HUES64 (cell line): ENCODE measurements around the gene SLC25A30.
"Not testable (repeated sequence)": the region's sequence is repeated elsewhere in the genome, so short reads cannot be mapped to it uniquely, and the experiment has no call there.

Source experiments
- H3K27ac ChIP-seq: 2 replicates; pipeline ENCODE4 v1.7.0; 2013; ENCODE audit warnings: low read depth, low read length, inconsistent platforms
- H3K27me3 ChIP-seq: 2 replicates; pipeline ENCODE4 v1.6.1; 2013; ENCODE audit warnings: mild to moderate bottlenecking, low read length; ENCODE audit not compliant: insufficient read depth
- H3K36me3 ChIP-seq: 2 replicates; pipeline ENCODE4 v1.6.1; 2013; ENCODE audit warnings: mild to moderate bottlenecking, low read length; ENCODE audit not compliant: insufficient read depth
- H3K4me1 ChIP-seq: 2 replicates; pipeline ENCODE4 v1.6.1; 2013; ENCODE audit warnings: mild to moderate bottlenecking, low read length, moderate library complexity; ENCODE audit not compliant: insufficient read depth
- H3K4me3 ChIP-seq: 2 replicates; pipeline ENCODE4 v1.5.1; 2013; ENCODE audit warnings: mild to moderate bottlenecking, low read length, moderate library complexity
- H3K9ac ChIP-seq: 2 replicates; pipeline ENCODE4 v1.6.1; 2013; ENCODE audit warnings: mild to moderate bottlenecking, low read depth, low read length
- H3K9me3 ChIP-seq: 2 replicates; pipeline ENCODE4 v1.6.1; 2013; ENCODE audit warnings: low read depth, low read length; ENCODE audit not compliant: insufficient read depth
- WGBS: fragments of 150-250, 120-280 bp; methylation state at CpG from one replicate; pipeline ENCODE4 v1.1.7; 2013; ENCODE audit warnings: missing lambda C conversion rate; 5-methylcytosine and 5-hydroxymethylcytosine counted together

SLC25A30 gene

GRCh38 chr13:45426056-45426841 lies 8.1 kb upstream of the SLC25A30 start:
- H3K36me3 ChIP-seq, H3K27ac ChIP-seq, H3K9ac ChIP-seq, H3K9me3 ChIP-seq, H3K4me3 ChIP-seq, H3K4me1 ChIP-seq, H3K27me3 ChIP-seq: not testable (repeated sequence)
- 88% methylated on average over 16 of the region's 16 CpGs for WGBS

- Histone ChIP-seq H3K9me3 (no peaks in the 10 kb centered on the region), H3K4me1 (no peaks in the 10 kb centered on the region), H3K36me3 (no peaks in the 10 kb centered on the region), H3K9ac (no peak overlapping the region), H3K27me3 (no peaks in the 10 kb centered on the region), H3K4me3 (no peak overlapping the region), H3K27ac (no peak overlapping the region)
- 82% methylated on average over 3 of the region's 3 CpGs for WGBS
Observed at GRCh38 chr13:45422731-45423292, 4.6 kb upstream of the SLC25A30 start.

- Histone ChIP-seq H3K9ac (no peak overlapping the region), H3K27me3 (peaks cover 15% of the 10 kb centered on the region), H3K36me3 (no peaks in the 10 kb centered on the region), H3K27ac (no peak overlapping the region), H3K4me3 (no peak overlapping the region), H3K9me3 (no peaks in the 10 kb centered on the region), H3K4me1 (no peaks in the 10 kb centered on the region)
- 88% methylated on average over 1 of the region's 1 CpG for WGBS
Observed at GRCh38 chr13:45419945-45420344, 1.8 kb upstream of the SLC25A30 start.

- not testable (repeated sequence) for H3K4me3 ChIP-seq, H3K9ac ChIP-seq, H3K9me3 ChIP-seq, H3K4me1 ChIP-seq, H3K36me3 ChIP-seq, H3K27ac ChIP-seq
- H3K27me3 ChIP-seq: peaks cover 15% of the 10 kb centered on the region
- 97% methylated on average over 16 of the region's 16 CpGs for WGBS
Observed at GRCh38 chr13:45419389-45419788, 1.2 kb upstream of the SLC25A30 start.

GRCh38 chr13:45416516-45417128 lies 1.6 kb downstream of the SLC25A30 start:
- Histone ChIP-seq H3K27ac (no peak overlapping the region), H3K4me1 (no peaks in the 10 kb centered on the region), H3K9ac (no peak overlapping the region), H3K4me3 (peak overlapping the region; percentile 90; the same call in 1 of the 2 replicates), H3K27me3 (peaks cover 15% of the 10 kb centered on the region), H3K36me3 (no peaks in the 10 kb centered on the region), H3K9me3 (no peaks in the 10 kb centered on the region)
- WGBS: 96% methylated on average over 10 of the region's 10 CpGs

GRCh38 chr13:45415112-45415511 lies 3.1 kb downstream of the SLC25A30 start:
- no peak overlapping the region for H3K9ac ChIP-seq
- peaks cover under 1% of the 10 kb centered on the region; the same call in 1 of the 2 replicates for H3K36me3 ChIP-seq
- H3K4me1 ChIP-seq: no peaks in the 10 kb centered on the region
- 87% methylated on average over 1 of the region's 1 CpG for WGBS
- no peaks in the 10 kb centered on the region for H3K9me3 ChIP-seq
- peaks cover 15% of the 10 kb centered on the region for H3K27me3 ChIP-seq
- no peak overlapping the region for H3K27ac ChIP-seq
- H3K4me3 ChIP-seq: no peak overlapping the region

- H3K9me3 ChIP-seq: no peaks in the 10 kb centered on the region
- peaks cover 15% of the 10 kb centered on the region for H3K27me3 ChIP-seq
- no peak overlapping the region for H3K9ac ChIP-seq
- H3K36me3 ChIP-seq: peaks cover 6% of the 10 kb centered on the region; the same call in 1 of the 2 replicates
- no peak overlapping the region for H3K4me3 ChIP-seq
- 98% methylated on average over 4 of the region's 4 CpGs for WGBS
- no peaks in the 10 kb centered on the region for H3K4me1 ChIP-seq
- no peak overlapping the region for H3K27ac ChIP-seq
Observed at GRCh38 chr13:45413826-45414307, 4.3 kb downstream of the SLC25A30 start.

GRCh38 chr13:45412274-45413049 lies 5.7 kb downstream of the SLC25A30 start:
- WGBS: 93% methylated on average over 4 of the region's 4 CpGs
- Histone ChIP-seq H3K4me3 (no peak overlapping the region), H3K9ac (no peak overlapping the region), H3K4me1 (no peaks in the 10 kb centered on the region), H3K36me3 (peaks cover 19% of the 10 kb centered on the region; the same call in 1 of the 2 replicates), H3K27me3 (peaks cover 12% of the 10 kb centered on the region), H3K9me3 (no peaks in the 10 kb centered on the region), H3K27ac (no peak overlapping the region)

- WGBS: 94% methylated on average over 3 of the region's 4 CpGs
- H3K9me3 ChIP-seq: no peaks in the 10 kb centered on the region
- no peak overlapping the region for H3K4me3 ChIP-seq
- peaks cover 3% of the 10 kb centered on the region for H3K27me3 ChIP-seq
- peaks cover 22% of the 10 kb centered on the region; the same call in 1 of the 2 replicates for H3K36me3 ChIP-seq
- no peaks in the 10 kb centered on the region for H3K4me1 ChIP-seq
- H3K27ac ChIP-seq: no peak overlapping the region
- H3K9ac ChIP-seq: no peak overlapping the region
Observed at GRCh38 chr13:45411631-45412030, 6.5 kb downstream of the SLC25A30 start.

- Histone ChIP-seq H3K27ac (no peak overlapping the region), H3K4me3 (no peak overlapping the region), H3K36me3 (peaks cover 25% of the 10 kb centered on the region; the same call in 1 of the 2 replicates), H3K9me3 (no peaks in the 10 kb centered on the region), H3K9ac (no peak overlapping the region), H3K27me3 (no peaks in the 10 kb centered on the region), H3K4me1 (no peaks in the 10 kb centered on the region)
- 94% methylated on average over 4 of the region's 4 CpGs for WGBS
Observed at GRCh38 chr13:45411221-45411620, 7.0 kb downstream of the SLC25A30 start.
